MV-4-11 (cell line): ENCODE measurements around the gene MPIG6B.

Experiments used
- DNase-seq: peaks from one replicate; lab custom pipeline; 2025; lab: John Stamatoyannopoulos, UW

MPIG6B gene, protein sequence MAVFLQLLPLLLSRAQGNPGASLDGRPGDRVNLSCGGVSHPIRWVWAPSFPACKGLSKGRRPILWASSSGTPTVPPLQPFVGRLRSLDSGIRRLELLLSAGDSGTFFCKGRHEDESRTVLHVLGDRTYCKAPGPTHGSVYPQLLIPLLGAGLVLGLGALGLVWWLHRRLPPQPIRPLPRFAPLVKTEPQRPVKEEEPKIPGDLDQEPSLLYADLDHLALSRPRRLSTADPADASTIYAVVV

DNA sequence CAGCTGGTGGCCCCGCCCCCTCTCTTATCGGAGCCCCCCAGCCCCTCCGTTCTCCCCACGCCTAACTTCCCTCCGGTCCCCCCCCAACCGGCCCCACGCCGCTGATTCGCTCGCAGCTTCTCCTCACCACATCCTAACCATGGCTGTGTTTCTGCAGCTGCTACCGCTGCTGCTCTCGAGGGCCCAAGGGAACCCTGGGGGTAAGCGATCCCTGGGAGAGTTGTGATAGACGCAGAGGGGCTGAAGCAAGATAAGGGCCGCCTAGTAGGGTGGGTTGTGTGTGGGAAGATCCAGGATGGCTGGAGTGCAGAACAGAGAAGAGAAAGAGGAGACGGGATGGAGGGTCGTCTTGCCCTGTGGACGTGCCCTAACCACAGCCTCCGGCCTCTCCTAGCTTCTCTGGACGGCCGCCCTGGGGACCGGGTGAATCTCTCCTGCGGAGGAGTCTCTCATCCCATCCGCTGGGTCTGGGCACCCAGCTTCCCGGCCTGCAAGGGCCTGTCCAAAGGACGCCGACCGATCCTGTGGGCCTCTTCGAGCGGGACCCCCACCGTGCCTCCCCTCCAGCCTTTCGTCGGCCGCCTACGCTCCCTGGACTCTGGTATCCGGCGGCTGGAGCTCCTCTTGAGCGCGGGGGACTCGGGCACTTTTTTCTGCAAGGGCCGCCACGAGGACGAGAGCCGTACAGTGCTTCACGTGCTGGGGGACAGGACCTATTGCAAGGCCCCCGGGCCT, at the start of gene MPIG6B:
TSS of gene MPIG6B (plus strand) at position 129 of the 735 bp plus-strand sequence. CDS start at position 140, 11 bp downstream.
- no peak for DNase-seq

DNA sequence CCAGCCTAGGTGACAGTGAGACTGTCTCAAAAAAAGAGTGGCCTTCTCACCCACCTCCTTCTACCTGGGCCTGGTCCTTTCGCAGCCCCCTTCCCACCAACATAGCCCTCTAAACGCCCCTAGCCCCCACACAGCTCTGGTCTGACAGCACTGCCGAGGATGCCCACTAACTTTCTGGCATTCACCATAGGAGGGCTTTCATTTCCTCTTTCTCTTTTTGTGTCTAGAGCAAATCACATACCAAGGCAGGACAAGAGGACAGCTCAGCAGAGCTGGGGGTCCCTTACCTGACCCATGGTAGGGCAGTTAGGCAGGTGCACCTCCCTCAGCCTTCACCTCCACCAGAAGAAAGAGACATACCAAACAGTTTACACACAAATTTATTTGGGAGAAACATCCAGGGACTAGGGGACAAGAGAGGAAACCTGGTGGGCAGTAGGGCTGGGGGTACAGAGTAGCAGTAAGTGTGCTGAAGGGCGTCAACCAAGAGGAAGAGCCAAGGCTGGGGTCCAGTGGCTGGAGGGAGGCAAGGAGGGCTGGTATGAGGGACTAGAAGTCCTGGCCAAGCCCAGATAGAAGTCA, 46.8 kb upstream of the MPIG6B start:
- peak; percentile 38 for DNase-seq

GRCh38 chr6:31676904-31677303, 46.3 kb upstream of the MPIG6B start:
- DNase-seq = peak; percentile 2

GRCh38 chr6:31677955-31678354, 45.2 kb upstream of the MPIG6B start:
- no peak for DNase-seq

- DNase-seq = peak; percentile 71
Observed at GRCh38 chr6:31680226-31681134, 42.7 kb upstream of the MPIG6B start, which contains the start of gene LY6G5C. Gene LY6G5C (minus strand): TSS chr6:31681067. CDS start chr6:31680373, 694 bp downstream.

GRCh38 chr6:31681135-31681671, 42.0 kb upstream of the MPIG6B start:
- peak; percentile 11 for DNase-seq

- no peak for DNase-seq
Observed at GRCh38 chr6:31683591-31683990, 39.6 kb upstream of the MPIG6B start.

GRCh38 chr6:31686483-31686882, 36.7 kb upstream of the MPIG6B start:
- no peak for DNase-seq

GRCh38 chr6:31687321-31687720, 35.9 kb upstream of the MPIG6B start:
- no peak for DNase-seq

GRCh38 chr6:31687860-31688693, 35.1 kb upstream of the MPIG6B start:
- DNase-seq = no peak

GRCh38 chr6:31689249-31690110, 33.7 kb upstream of the MPIG6B start:
- DNase-seq = no peak

GRCh38 chr6:31690231-31691077, 32.7 kb upstream of the MPIG6B start:
- DNase-seq = no peak

- no peak for DNase-seq
Observed at GRCh38 chr6:31691078-31691463, 32.1 kb upstream of the MPIG6B start.

DNA sequence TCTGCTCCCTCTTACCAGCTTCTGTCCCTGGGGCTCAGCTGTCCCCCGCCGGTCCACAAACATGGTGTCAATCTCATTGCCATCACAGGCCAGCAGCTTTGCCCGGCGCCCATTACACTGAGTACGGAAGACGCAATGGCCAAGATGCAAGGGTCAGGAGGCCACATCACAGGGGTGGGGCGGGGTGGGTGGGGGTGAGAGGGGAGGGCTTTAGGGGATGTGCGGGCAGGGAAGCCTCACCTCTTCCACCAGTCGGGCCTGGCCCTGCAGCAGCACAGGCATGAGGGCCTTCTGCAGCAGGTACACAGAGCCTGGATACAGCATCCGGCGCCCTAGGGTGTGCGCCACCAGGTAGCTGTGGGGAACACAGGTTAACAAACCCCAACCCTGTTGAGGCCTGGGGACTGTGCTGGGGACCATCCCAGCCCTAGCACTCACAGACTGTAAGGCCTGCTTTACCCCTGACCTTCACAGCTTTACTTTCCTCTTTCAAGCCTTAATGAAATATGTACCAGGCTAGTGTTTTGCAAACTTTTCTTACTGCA, 31.5 kb upstream of the MPIG6B start:
- DNase-seq = no peak

DNA sequence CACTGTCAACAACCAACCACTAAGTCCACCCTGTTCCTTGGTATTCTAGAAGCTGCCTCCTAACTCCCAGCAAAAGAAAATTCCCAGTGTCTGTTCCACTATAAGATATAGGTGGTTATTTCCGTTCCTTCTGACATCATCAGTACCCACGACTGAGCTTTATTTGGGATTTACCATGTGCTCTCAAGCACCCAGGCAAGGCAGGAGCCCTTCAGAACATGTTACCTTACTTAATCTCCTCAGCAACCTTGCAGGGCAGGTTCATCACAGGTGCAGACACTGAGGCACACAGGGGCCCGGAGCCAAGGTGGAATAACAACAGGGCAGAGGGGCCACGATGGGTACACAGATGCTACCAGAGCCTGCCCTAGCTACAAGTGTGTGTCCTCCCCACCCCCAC, 30.8 kb upstream of the MPIG6B start:
- no peak for DNase-seq

DNA sequence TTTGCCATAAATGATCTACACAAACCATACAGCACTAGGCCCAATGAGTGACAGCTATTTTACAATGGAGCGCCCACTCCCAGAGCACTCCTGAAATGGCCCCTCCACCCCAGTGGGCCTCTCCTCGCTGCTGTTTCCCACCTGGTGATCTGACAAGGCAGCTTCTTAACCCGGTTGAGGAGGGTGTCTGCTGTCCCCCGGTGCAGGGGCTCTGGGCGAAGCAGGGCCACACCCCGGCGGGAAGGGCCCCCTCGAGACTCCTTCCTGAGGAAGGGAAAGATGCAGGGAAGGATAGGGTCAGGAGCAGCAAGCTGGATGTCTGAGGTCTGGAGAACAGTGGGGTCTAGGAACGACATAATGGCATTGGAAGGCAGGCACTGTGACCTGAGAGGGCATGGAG, 30.3 kb upstream of the MPIG6B start:
- DNase-seq = no peak

- no peak for DNase-seq
Observed at GRCh38 chr6:31693535-31693934, 29.6 kb upstream of the MPIG6B start.

DNA sequence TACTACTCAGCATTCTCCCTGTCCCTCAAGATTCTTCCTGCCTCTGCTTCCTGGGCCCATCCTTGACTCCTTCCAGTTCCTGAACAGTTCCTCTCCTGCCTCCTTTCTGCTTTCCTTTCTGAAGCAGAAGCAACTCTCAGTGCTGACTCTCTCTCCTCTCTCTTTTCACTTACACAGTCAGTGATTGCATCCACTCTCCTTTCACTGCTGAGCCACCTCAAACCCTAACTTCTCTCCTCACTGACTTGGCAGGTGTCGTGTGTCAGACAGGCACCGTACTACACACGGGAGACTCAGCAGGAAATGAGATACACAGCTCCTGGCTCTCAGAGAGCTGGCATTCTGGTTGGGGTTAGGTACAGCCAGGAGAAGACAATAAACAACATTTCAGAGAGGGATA, 25.6 kb upstream of the MPIG6B start:
- DNase-seq = no peak
